HCT116 (cell line): ENCODE data around the gene CNBD2. TPM values are rescaled to one million over a fixed set of nuclear protein-coding genes. Genes with fewer than 3 reads are reported as not detected.

Source experiments
- ATAC-seq: fragments of 200-7000 bp; cut with Tn5 transposase; 2 replicates; pipeline ENCODE4 v1.9.1; 2020; ENCODE audit warnings: mild to moderate bottlenecking, moderate library complexity
- BruUV-seq: library from RNA; stranded (reverse); fragments of 400-500 nt; replicated peaks from 2 replicates; lab custom pipeline; 2021; lab: Mats Ljungman, UMichigan
- CTCF ChIA-PET: fragments of 300-600 bp; sonication (Branson Sonifier 250); formaldehyde crosslinking; loops from one replicate; lab custom pipeline; 2021; ENCODE audit warnings: antibody characterized with exemption; lab: Charles Lee
- POLR2A ChIA-PET: fragments of 300-600, 350-600 bp; sonication (Branson Sonifier 250); formaldehyde crosslinking; loops from one replicate; lab custom pipeline; 2021; ENCODE audit warnings: antibody characterized with exemption; lab: Charles Lee
- RAD21 ChIA-PET, 2 experiments: fragments of 300-600 bp; sonication (Branson Sonifier 250); formaldehyde crosslinking; loops; one replicate each; lab custom pipeline; 2023; ENCODE audit warnings: low total read pairs in 2 of 2; ENCODE audit not compliant: uncharacterized antibody in 2 of 2, unreplicated experiment in 2 of 2, low non-redundant PET in 1 of 2; lab: Charles Lee
- DNase-seq: peaks from one replicate; pipeline ENCODE4 v3.0.0-alpha.2; 2010; ENCODE audit warnings: low read depth, low spot score
- H2AFZ ChIP-seq: fragments of 200-600 bp; shearing (Covaris generic), sonication (generic); 2 replicates; pipeline ENCODE4 v1.6.1; 2017; ENCODE audit warnings: low read depth, mixed run types, mixed read lengths, antibody characterized with exemption, low read length; ENCODE audit not compliant: poor library complexity, severe bottlenecking
- H3K27ac ChIP-seq: 2 replicates; pipeline ENCODE4 v1.5.1; 2012; ENCODE audit warnings: low read depth, low read length
- H3K27me3 ChIP-seq: fragments of 200-600 bp; sonication (generic); 2 replicates; pipeline ENCODE4 v1.6.1; 2016; ENCODE audit warnings: mixed run types, low read length, mixed read lengths; ENCODE audit not compliant: insufficient read depth
- H3K36me3 ChIP-seq, 2 experiments: fragments of 200-500 bp in 1 of 2; fragments of 200-600 bp in 1 of 2; sonication (Bioruptor generic) in 1 of 2; sonication (generic) in 1 of 2; 2 replicates each; pipeline versions ENCODE4 v1.5.1 to v1.6.1; 2014 to 2016; ENCODE audit warnings: low read length in 2 of 2, inconsistent platforms in 1 of 2, mixed read lengths in 1 of 2, mixed run types in 1 of 2; ENCODE audit not compliant: insufficient read depth in 2 of 2, control insufficient read depth in 1 of 2
- H3K4me1 ChIP-seq, 2 experiments: fragments of 200-600 bp in 1 of 2; sonication (generic) in 1 of 2; 2 replicates each; pipeline versions ENCODE4 v1.5.1 to v1.6.1; 2012 to 2017; ENCODE audit warnings: low read length in 2 of 2, inconsistent platforms in 1 of 2, mild to moderate bottlenecking in 1 of 2, mixed read lengths in 1 of 2, mixed run types in 1 of 2, moderate library complexity in 1 of 2; ENCODE audit not compliant: insufficient read depth in 2 of 2, control insufficient read depth in 1 of 2
- H3K4me2 ChIP-seq: fragments of 200-600 bp; sonication (generic); 2 replicates; pipeline ENCODE4 v1.6.1; 2017; ENCODE audit warnings: mixed run types, low read length, mixed read lengths
- H3K4me3 ChIP-seq, 2 experiments: fragments of 200-600 bp in 1 of 2; sonication (generic) in 1 of 2; replicated peaks in 1 of 2; 2 replicates each; pipeline ENCODE4 v1.5.1; 2011 to 2016; ENCODE audit warnings: low read length in 2 of 2, control low read depth in 1 of 2, low read depth in 1 of 2, mild to moderate bottlenecking in 1 of 2, mixed read lengths in 1 of 2, mixed run types in 1 of 2
- H3K79me2 ChIP-seq: fragments of 200-600 bp; sonication (generic); 2 replicates; pipeline ENCODE4 v1.6.1; 2017; ENCODE audit warnings: mild to moderate bottlenecking, mixed run types, low read length, moderate library complexity, mixed read lengths; ENCODE audit not compliant: insufficient read depth
- H3K9ac ChIP-seq: fragments of 200-600 bp; sonication (generic); 2 replicates; pipeline ENCODE4 v1.6.1; 2016; ENCODE audit warnings: low read length, mixed read lengths
- H3K9me2 ChIP-seq: fragments of 200-600 bp; sonication (generic), shearing (Covaris generic); 2 replicates; pipeline ENCODE4 v1.6.1; 2017; ENCODE audit warnings: mixed run types, mild to moderate bottlenecking, moderate library complexity; ENCODE audit not compliant: insufficient read depth
- H3K9me3 ChIP-seq, 2 experiments: fragments of 200-500 bp in 1 of 2; fragments of 200-600 bp in 1 of 2; sonication (Bioruptor generic) in 1 of 2; sonication (generic) in 1 of 2; 2 replicates each; pipeline ENCODE4 v1.6.1; 2014 to 2017; ENCODE audit warnings: low read length in 2 of 2, mixed read lengths in 2 of 2, inconsistent platforms in 1 of 2, low read depth in 1 of 2, mild to moderate bottlenecking in 1 of 2, mixed run types in 1 of 2, moderate library complexity in 1 of 2; ENCODE audit not compliant: control insufficient read depth in 1 of 2, insufficient read depth in 1 of 2
- H4K20me1 ChIP-seq: fragments of 200-600 bp; sonication (generic), shearing (Covaris generic); 2 replicates; pipeline ENCODE4 v1.6.1; 2017; ENCODE audit warnings: mixed run types, mild to moderate bottlenecking, moderate library complexity; ENCODE audit not compliant: insufficient read depth
- CBX3 ChIP-seq: IDR thresholded peaks from 2 replicates; pipeline ENCODE4 v1.6.1; 2012; ENCODE audit warnings: low read depth
- CEBPB ChIP-seq: IDR thresholded peaks from 2 replicates; pipeline ENCODE4 v1.6.1; 2012; ENCODE audit warnings: low read depth
- ELF1 ChIP-seq: IDR thresholded peaks from 2 replicates; pipeline ENCODE4 v1.6.1; 2012; ENCODE audit warnings: low read depth, borderline replicate concordance
- EZH2 ChIP-seq: fragments of 200-600 bp; sonication (generic); IDR thresholded peaks from 2 replicates; pipeline ENCODE4 v1.6.1; 2017; ENCODE audit warnings: antibody characterized with exemption, mixed run types
- FOSL1 ChIP-seq: IDR thresholded peaks from 2 replicates; pipeline ENCODE4 v1.6.1; 2012; ENCODE audit warnings: low read depth
- MAX ChIP-seq: IDR thresholded peaks from 2 replicates; pipeline ENCODE4 v1.6.1; 2012
- POLR2A ChIP-seq: IDR thresholded peaks from 2 replicates; pipeline ENCODE4 v1.7.0; 2011; ENCODE audit warnings: borderline replicate concordance; ENCODE audit not compliant: insufficient read depth, insufficient read length; ENCODE audit errors: extremely low read depth
- POLR2AphosphoS5 ChIP-seq: IDR thresholded peaks from 2 replicates; pipeline ENCODE4 v1.6.1; 2011; ENCODE audit warnings: mild to moderate bottlenecking, low read depth, low read length, moderate library complexity
- RAD21 ChIP-seq: IDR thresholded peaks from 2 replicates; pipeline ENCODE4 v1.6.1; 2012; ENCODE audit warnings: low read depth, mild to moderate bottlenecking
- SIN3A ChIP-seq: IDR thresholded peaks from 2 replicates; pipeline ENCODE4 v1.6.1; 2012; ENCODE audit warnings: low read depth
- SRF ChIP-seq: IDR thresholded peaks from 2 replicates; pipeline ENCODE4 v1.6.1; 2012; ENCODE audit warnings: low read depth
- TCF7L2 ChIP-seq: IDR thresholded peaks from 2 replicates; pipeline ENCODE4 v1.7.0; 2011; ENCODE audit warnings: borderline replicate concordance, inconsistent platforms; ENCODE audit not compliant: insufficient read depth, insufficient read length; ENCODE audit errors: extremely low read depth
- YY1 ChIP-seq: IDR thresholded peaks from 2 replicates; pipeline ENCODE4 v1.6.1; 2011; ENCODE audit warnings: low read length, low read depth, moderate library complexity, mild to moderate bottlenecking; ENCODE audit not compliant: insufficient replicate concordance; ENCODE audit errors: extremely low read depth
- ZBTB33 ChIP-seq: IDR thresholded peaks from 2 replicates; pipeline ENCODE4 v1.6.1; 2011; ENCODE audit warnings: mild to moderate bottlenecking, low read length, moderate library complexity; ENCODE audit not compliant: insufficient replicate concordance; ENCODE audit errors: extremely low read depth
- ZFX ChIP-seq: fragments of 450-650 bp; IDR thresholded peaks from 2 replicates; pipeline ENCODE4 v1.6.1; 2017
- ZNF274 ChIP-seq: fragments of 200-500 bp; sonication (Bioruptor generic); IDR thresholded peaks from 2 replicates; pipeline ENCODE4 v1.6.1; 2014; ENCODE audit warnings: mild to moderate bottlenecking, low read depth, low read length, inconsistent platforms
- intact Hi-C: fragments of 100-400 bp; cut with micrococcal nuclease; formaldehyde crosslinking; loops from 2 replicates; pipeline ENCODE4 v1.10.0; 2022
- total RNA-seq: library from RNA; stranded (reverse); gene quantifications from one replicate; pipeline ENCODE4 v1.2.1, GENCODE V29; 2021; ENCODE audit not compliant: unreplicated experiment
- TF ChIP-seq, protein P1 (sequence below): IDR thresholded peaks from 2 replicates; pipeline ENCODE4 v1.6.1; 2012
- TF ChIP-seq, protein P2 (sequence below): IDR thresholded peaks from 2 replicates; pipeline ENCODE4 v1.6.1; 2012; ENCODE audit warnings: low read depth

The CNBD2 gene
- total RNA-seq, 1 experiment from 2014 or later, result 3.1 TPM

DNA sequence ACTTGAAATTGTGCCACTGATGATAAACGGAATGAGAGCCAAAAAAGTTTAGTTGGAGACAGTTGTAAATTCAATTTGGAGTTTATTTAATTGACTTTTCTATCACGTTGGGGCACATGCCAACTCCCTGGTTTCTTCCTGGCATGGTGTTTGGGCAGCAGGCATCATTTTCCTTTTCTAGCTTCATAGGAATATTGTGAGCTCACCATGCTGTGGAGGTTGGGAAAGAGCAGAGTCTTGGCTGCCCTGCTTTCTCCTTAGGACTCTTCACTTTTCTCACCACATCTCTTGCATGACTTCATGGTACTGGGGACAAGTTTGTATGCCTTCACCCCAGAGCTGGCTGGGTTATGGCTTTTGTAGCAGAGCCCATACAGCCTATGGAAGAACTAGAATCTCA lies 20.5 kb upstream of the CNBD2 start:
- no peak overlapping the region for H3K4me3 ChIP-seq
- ATAC-seq (no peak), DNase-seq (no peak)
- no peaks in the 10 kb centered on the region for H3K36me3 ChIP-seq
- POLR2A ChIA-PET, result no interaction called here
- TF ChIP-seq MAX, result no peak
- no peak for TF ChIP-seq ZFX
- TF ChIP-seq ELF1, result no peak
- no peak for TF ChIP-seq EZH2
- no peak for TF ChIP-seq TCF7L2
- TF ChIP-seq CBX3, result no peak
- TF ChIP-seq, protein P1, sequence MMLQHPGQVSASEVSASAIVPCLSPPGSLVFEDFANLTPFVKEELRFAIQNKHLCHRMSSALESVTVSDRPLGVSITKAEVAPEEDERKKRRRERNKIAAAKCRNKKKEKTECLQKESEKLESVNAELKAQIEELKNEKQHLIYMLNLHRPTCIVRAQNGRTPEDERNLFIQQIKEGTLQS, result no peak
- no peak for TF ChIP-seq YY1
- no peak for TF ChIP-seq SRF
- no peak for TF ChIP-seq POLR2A
- TF ChIP-seq SIN3A, result no peak
- TF ChIP-seq FOSL1, result no peak
- TF ChIP-seq RAD21, result no peak
- TF ChIP-seq ZBTB33, result no peak
- TF ChIP-seq CEBPB, result no peak
- TF ChIP-seq, protein P2, sequence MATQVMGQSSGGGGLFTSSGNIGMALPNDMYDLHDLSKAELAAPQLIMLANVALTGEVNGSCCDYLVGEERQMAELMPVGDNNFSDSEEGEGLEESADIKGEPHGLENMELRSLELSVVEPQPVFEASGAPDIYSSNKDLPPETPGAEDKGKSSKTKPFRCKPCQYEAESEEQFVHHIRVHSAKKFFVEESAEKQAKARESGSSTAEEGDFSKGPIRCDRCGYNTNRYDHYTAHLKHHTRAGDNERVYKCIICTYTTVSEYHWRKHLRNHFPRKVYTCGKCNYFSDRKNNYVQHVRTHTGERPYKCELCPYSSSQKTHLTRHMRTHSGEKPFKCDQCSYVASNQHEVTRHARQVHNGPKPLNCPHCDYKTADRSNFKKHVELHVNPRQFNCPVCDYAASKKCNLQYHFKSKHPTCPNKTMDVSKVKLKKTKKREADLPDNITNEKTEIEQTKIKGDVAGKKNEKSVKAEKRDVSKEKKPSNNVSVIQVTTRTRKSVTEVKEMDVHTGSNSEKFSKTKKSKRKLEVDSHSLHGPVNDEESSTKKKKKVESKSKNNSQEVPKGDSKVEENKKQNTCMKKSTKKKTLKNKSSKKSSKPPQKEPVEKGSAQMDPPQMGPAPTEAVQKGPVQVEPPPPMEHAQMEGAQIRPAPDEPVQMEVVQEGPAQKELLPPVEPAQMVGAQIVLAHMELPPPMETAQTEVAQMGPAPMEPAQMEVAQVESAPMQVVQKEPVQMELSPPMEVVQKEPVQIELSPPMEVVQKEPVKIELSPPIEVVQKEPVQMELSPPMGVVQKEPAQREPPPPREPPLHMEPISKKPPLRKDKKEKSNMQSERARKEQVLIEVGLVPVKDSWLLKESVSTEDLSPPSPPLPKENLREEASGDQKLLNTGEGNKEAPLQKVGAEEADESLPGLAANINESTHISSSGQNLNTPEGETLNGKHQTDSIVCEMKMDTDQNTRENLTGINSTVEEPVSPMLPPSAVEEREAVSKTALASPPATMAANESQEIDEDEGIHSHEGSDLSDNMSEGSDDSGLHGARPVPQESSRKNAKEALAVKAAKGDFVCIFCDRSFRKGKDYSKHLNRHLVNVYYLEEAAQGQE, result no peak
- no peak for TF ChIP-seq POLR2AphosphoS5
- no peak for TF ChIP-seq ZNF274
- RAD21 ChIA-PET, result interaction anchor here (0.6 kb wide), 2 partner anchors 14 to 467 kb away, joined by 3 read pairs; no protein-coding TSS in a partner anchor
- no peaks in the 10 kb centered on the region for H3K9me3 ChIP-seq
- CTCF ChIA-PET, result interaction anchor here (0.6 to 2.5 kb wide), 11 partner anchors 10 to 435 kb away, joined by 3 to 9 read pairs (median 4); partner anchors contain the start of gene RBM39
- no peak overlapping the region for H3K27ac ChIP-seq
- H2AFZ ChIP-seq, result no peak overlapping the region
- no TSS peak for BruUV-seq
- H3K4me2 ChIP-seq, result no peak overlapping the region
- H3K27me3 ChIP-seq, result no peaks in the 10 kb centered on the region
- H4K20me1 ChIP-seq, result no peaks in the 10 kb centered on the region
- H3K4me1 ChIP-seq, result peaks cover 6 to 9% of the 10 kb centered on the region in 2 experiments; a peak in 3 of 4 replicates
- no peak overlapping the region for H3K9ac ChIP-seq
- H3K9me2 ChIP-seq, result no peaks in the 10 kb centered on the region
- intact Hi-C loops, result no loop called here
- H3K79me2 ChIP-seq, result peaks cover 9% of the 10 kb centered on the region
